Measurements from ENCODE around the gene EGFL8.

EGFL8 gene

GRCh38 chr6:32146687-32147086 lies 17.7 kb upstream of the EGFL8 start:
- DNase-seq (ENCODE audit: low spot score) = no peak

DNA sequence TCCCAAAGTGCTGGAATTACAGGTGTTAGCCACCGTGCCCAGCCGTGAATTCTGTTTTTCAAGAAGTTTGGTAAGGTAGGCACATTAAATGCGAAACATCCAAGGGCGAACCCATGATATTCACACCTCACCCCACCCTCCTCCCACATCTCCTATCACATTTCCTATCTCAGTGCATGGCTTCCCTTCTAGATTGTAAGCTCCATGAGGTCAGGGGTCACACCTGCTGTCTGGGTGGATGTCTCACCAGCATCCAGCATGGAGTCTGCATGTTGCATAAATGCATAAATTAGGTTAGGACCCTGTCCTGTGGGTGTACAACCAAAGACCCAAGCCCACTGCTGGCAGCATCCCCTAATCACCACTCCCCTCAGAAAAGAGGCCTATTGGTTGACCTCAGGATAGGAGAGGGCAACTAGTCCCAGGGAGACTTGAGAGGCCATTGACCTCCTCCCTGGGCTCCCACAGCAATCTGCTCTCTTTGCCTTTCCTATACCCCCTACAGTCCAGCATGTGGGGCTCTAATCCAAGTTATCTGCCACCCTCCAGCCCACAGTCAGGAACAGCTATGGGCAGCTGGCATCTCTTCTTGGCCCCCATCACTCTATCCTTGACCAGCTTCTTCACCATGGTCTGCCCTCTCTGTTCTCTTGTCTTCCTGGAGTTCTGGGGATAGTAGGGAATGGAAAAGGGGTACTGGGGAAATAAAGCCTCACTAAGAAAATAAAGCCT lies 16.8 kb upstream of the EGFL8 start:
- DNase-seq (ENCODE audit: low spot score) = no peak

DNA sequence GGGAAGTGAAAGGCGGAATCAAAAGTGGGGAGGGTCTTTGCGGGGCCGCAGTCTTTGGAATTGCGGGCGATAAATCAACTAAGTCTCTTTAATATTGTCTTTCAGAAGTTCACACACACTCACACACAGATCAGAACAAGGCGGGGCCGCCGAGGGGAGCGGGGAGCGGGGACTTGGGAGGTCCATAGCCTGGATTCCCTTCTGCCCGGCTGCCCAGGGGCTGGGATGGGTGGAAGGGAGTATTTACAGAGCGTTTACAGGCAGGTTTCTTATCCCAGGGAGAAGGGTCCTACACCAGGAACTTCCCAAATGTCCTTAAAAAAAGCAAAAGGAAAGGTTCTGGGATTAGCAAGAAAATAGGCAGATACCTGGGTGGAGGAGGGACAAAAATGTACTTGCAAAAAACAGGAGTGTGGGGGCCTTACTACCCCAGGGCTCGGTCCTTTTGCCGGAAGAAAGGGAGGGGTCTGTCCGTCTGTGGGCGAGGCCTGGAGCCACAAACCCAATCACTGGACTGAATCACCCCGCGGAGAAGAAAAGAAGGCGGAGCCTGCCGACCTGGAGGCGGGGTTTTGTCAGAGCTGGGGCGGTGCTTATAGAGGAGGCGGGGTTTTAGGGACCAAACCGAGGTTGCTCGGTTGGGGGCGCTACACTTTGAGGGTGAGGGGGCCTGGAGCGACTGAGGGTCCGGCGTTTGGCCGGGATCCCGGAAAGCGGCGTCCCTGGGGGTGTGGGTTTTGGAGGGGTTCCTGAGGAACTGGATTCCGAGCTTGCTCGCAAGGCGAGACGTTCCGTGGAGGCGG lies 15.9 kb upstream of the EGFL8 start:
- no peak for DNase-seq (ENCODE audit: low spot score)

DNA sequence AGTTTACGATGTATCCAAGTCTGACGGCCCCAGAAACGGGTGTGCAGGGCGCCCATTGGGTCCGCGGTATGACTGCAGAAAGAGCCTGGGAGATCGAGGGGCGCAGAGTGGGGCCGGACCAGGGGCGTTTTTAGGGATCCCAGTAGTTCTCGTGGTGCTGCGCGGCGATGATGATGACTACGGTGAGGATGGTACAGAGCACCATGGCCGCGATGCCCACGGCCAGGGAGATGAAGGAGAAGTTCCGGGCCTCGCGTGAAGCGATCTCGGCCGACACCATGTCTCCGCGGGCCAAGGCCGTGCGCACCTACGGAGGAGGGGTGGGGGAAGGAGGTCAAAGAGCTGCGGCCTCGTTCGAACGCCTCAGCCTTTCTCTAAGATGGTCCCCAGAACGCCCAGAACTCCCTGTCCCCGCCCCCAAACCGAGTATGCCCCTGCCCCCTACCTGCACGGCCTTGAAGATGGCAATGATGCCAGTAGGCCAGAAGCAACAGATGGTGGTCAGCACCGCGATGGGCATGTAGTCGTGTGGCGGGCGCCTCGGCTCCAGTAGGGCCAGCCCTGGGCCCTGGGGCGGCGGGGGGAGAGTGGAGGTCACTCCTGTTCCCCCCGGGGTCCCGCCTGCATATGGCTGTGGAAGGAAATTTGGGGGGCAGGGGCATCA lies 15.2 kb upstream of the EGFL8 start:
- no peak for DNase-seq (ENCODE audit: low spot score)

DNA sequence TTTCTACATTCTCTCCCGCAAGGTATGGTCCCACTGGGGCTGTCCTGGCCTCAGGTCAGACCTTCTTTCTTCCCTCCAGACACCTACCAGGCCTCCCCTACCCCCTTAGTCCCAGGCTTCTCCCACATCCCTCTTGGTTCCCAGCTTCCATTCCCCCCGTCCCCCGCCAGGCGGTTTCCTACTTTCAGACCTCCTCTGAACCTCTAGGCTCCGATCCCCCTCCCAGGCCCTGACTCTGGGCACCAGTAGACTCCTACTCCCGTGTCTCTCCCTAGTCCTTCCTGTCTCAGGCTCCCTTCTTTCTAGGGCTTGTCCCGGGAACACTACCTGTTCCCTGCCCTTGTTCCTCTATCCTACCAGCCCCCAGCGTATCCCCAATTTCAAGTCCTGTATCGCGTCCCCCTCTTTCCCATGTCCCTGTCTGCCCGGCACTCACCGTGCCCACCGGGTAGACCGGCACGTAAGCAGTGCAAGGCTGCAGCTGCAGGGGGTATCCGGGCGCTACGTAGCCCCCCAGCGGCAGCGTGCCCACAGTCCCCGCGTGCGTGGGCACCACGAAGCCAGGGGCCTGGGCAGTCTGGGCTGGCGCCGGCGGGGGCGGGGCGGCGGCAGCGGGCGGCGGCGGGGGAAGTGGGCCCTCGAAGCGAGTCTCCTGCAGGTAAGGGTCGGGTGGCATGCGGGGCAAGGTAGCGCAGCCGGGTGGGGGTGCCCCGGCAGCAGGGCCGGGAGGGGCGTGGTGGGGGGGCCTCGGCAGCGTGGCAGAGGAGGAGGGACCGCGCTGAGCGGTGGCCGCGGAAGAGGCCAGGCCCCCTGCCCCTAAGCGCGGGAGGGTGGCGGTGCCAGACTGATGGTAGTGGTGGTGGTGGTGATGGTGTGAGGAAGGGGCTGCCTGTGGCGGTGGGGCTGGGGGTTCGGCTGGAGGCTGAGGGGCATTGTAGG lies 14.2 kb upstream of the EGFL8 start:
- DNase-seq (ENCODE audit: low spot score) = no peak

GRCh38 chr6:32151181-32151862 lies 13.1 kb upstream of the EGFL8 start:
- no peak for DNase-seq (ENCODE audit: low spot score)

DNA sequence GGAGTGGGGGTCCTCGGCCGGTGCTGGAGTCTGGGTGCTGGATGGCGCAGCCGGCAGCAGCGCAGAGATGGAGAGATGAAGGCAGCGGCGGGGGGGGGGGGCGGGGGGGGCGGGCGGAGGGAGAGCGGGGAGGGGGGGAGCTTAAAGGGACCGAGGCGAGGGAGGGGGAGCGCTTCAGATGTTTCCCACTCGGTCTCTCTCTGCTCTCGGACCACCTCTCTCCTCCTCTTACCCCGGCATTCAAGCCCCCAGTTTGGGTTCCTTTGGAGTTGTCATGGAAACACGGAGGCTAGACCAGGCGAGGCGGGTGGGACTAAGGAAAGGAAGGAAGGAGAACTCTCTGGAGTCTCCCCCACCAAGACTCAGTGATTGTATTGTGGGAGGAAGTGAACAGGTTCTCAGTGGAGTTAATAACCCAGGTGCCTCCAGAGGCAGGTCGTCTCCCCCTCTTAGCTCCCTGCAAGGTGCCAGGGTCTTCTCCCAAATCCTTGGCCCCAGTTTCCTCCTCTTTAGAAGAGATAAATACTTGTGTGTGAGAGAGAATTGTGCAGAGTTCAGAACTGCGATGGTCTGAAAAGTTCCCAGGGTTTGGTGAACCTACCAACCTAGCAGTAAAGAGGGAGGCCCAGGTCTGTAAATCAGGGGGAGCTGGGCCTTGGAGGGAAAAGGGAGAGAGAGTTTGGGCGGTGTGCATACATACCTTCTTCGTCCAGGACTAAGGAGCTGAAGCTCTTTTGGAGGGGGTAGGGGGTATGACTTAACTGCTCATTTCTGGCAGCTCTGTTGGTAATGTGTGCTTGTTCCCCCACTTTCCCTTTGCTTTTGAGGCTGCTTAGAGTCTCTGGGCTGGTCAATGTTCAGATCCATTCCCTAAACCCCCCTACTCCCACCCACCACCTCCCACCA lies 12.3 kb upstream of the EGFL8 start, which contains the start of gene PRRT1:
Gene PRRT1 (minus strand): TSS at position 77 of the 906 bp plus-strand sequence. CDS start 112 bp downstream, outside the sequence.
- no peak for DNase-seq (ENCODE audit: low spot score)

DNA sequence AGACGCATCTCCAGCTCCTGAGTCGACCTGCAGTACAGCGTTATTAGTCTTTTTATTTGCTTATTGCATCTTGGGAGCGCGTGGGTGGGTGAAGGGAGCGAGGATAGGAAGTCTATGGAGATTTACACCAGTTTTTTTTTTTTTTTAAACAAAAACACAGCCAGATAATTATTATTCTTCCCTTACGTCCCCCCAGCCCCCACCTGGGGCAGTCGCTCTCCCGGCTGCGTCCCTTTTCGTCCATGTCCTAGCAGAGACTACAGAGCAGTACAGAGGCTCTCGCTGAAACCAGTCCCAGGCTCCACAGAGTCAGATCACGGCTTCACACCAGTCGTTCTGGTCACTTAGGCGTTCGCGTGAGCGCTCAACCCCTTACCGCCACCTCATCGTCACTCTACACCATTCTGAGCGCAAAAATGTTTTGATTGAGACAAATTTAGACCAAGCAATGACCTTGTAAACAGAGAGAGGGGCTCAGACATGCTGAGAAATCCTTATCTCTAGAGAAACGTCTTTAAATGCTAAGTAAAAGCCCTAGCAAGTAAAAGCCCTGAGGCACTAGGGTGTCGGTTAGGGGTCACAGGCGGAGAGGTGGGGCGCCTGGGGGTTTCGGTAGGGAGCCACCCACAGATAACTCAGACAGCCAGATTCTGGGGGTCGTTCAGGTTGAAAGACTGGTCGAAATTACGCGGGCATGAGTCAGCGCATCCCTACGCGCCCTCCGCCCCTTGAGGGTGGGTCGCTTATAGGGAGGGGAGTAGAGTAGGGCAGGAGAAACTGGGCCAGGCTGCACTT lies 11.4 kb upstream of the EGFL8 start:
- peak; percentile 50 for DNase-seq (ENCODE audit: low spot score)

- DNase-seq (ENCODE audit: low spot score) = peak; percentile 87
These were observed 10.6 kb upstream of the EGFL8 start, which contains the start of gene PPT2 for GRCh38 chr6:32153564-32154513. Gene PPT2 (plus strand): TSS chr6:32154141. CDS start chr6:32154595, 454 bp downstream.

- DNase-seq (ENCODE audit: low spot score) = peak; percentile 66
These were observed 9.8 kb upstream of the EGFL8 start for GRCh38 chr6:32154514-32155161.

GRCh38 chr6:32156891-32157290 lies 7.5 kb upstream of the EGFL8 start:
- DNase-seq (ENCODE audit: low spot score) = no peak

- no peak for DNase-seq (ENCODE audit: low spot score)
These were observed 6.3 kb upstream of the EGFL8 start for GRCh38 chr6:32158052-32158451.

- DNase-seq (ENCODE audit: low spot score) = peak; percentile 34
These were observed 686 bp upstream of the EGFL8 start for GRCh38 chr6:32163559-32164258.

- no peak for DNase-seq (ENCODE audit: low spot score)
These were observed 2.1 kb downstream of the EGFL8 start for GRCh38 chr6:32166411-32167061.

- DNase-seq (ENCODE audit: low spot score) = no peak
These were observed 2.9 kb downstream of the EGFL8 start for GRCh38 chr6:32167154-32167760.

All from pons (tissue), 1 donor.